Measurements from ENCODE around the gene NUP205. TPM values are rescaled to one million over a fixed set of nuclear protein-coding genes. Genes with fewer than 3 reads are reported as not detected.

NUP205 gene
- total RNA-seq, 1 experiment from 2014 or later, result 91.0 TPM

DNA sequence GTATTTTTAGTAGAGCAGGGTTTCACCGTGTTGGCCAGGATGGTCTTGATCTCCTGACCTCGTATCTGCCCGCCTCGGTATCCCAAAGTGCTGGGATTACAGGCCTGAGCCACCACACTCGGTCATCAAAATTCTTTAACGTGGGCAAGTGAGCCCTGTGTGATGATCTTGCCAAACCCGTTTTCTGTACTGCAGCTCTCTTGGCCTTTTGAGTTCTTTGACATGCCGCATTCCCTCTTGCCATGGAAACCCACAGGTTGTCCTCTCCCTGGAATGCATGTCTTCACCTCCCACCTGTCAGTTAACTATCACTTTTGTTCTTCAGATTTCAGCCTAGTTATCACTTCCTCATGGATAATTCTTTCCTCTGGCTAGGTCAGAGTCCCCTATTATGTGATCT is 5.0 kb downstream of the NUP205 start (continued):
- TF ChIP-seq POLR2AphosphoS5 (IDR thresholded peaks at IDR 0.05; ENCODE audit: low read depth, low read length), result no peak
- TF ChIP-seq EZH2 (IDR thresholded peaks at IDR 0.05), result no peak
- TF ChIP-seq, protein P1, sequence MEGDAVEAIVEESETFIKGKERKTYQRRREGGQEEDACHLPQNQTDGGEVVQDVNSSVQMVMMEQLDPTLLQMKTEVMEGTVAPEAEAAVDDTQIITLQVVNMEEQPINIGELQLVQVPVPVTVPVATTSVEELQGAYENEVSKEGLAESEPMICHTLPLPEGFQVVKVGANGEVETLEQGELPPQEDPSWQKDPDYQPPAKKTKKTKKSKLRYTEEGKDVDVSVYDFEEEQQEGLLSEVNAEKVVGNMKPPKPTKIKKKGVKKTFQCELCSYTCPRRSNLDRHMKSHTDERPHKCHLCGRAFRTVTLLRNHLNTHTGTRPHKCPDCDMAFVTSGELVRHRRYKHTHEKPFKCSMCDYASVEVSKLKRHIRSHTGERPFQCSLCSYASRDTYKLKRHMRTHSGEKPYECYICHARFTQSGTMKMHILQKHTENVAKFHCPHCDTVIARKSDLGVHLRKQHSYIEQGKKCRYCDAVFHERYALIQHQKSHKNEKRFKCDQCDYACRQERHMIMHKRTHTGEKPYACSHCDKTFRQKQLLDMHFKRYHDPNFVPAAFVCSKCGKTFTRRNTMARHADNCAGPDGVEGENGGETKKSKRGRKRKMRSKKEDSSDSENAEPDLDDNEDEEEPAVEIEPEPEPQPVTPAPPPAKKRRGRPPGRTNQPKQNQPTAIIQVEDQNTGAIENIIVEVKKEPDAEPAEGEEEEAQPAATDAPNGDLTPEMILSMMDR (IDR thresholded peaks at IDR 0.05 in 2 of 3, conservative IDR thresholded peaks at IDR 0.05 in 1 of 3; ENCODE audit: borderline replicate concordance in 1 of 3, insufficient read depth in 1 of 3, low read depth in 2 of 3, low read length in 2 of 3), result no peak

DNA sequence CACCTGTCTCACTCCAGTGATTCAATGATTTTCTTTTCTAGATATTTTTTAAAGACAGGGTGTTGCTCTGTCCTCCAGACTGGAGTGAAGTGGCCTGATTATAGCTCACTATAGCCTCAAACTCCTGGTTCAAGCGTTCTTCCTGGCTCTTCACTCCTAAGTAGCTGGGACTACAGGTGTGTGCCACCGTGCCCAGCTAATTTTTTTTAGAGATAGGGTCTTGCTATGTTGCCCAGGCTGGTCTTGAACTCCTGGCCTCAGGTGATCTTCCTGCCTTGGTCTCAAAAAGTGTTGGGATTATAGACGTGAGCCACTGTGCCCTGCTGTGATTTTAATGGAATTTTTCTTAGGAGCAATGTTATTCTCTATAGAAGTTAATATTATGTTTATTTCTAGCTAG is 14.1 kb downstream of the NUP205 start:
- Histone ChIP-seq H3K9me3 (ENCODE audit: control insufficient read depth in 1 of 2, insufficient read depth in 1 of 2, low read depth in 1 of 2, low read length in 2 of 2) (no peaks in the 10 kb centered on the region), H4K20me1 (ENCODE audit: insufficient read depth) (peaks cover 4% of the 10 kb centered on the region; the same call in 1 of the 2 replicates), H3K4me1 (ENCODE audit: control insufficient read depth in 1 of 2, insufficient read depth in 2 of 2, low read length in 2 of 2) (no peaks in the 10 kb centered on the region), H3K27me3 (ENCODE audit: insufficient read depth, low read length) (no peaks in the 10 kb centered on the region), H3K36me3 (ENCODE audit: control insufficient read depth in 1 of 2, insufficient read depth in 2 of 2, low read length in 2 of 2) (peaks cover 21 to 35% of the 10 kb centered on the region in 2 experiments), H2AFZ (ENCODE audit: low read depth, low read length, poor library complexity, severe bottlenecking) (no peak overlapping the region), H3K4me3 (replicated peaks in 1 of 2; ENCODE audit: low read depth in 1 of 2, low read length in 2 of 2) (no peak overlapping the region), H3K27ac (ENCODE audit: low read depth, low read length) (no peak overlapping the region), H3K9ac (ENCODE audit: low read length) (no peak overlapping the region), H3K79me2 (ENCODE audit: insufficient read depth, low read length) (peaks cover 64% of the 10 kb centered on the region), H3K9me2 (ENCODE audit: insufficient read depth) (no peaks in the 10 kb centered on the region), H3K4me2 (ENCODE audit: low read length) (no peak overlapping the region)
- DNase-seq (ENCODE audit: low read depth, low spot score) (no peak), ATAC-seq (no peak)
- ChIA-PET POLR2A (interaction anchor here (0.5 kb wide), 1 partner anchor 121 kb away, joined by 4 read pairs; no protein-coding TSS in a partner anchor), CTCF (interaction anchor here (1.7 kb wide), 1 partner anchor 73 kb away, joined by 3 read pairs; no protein-coding TSS in a partner anchor), RAD21 (ENCODE audit: low non-redundant PET in 1 of 2, low total read pairs in 2 of 2, uncharacterized antibody in 2 of 2, unreplicated experiment in 2 of 2) (no interaction called here)
- TF ChIP-seq, protein P2, sequence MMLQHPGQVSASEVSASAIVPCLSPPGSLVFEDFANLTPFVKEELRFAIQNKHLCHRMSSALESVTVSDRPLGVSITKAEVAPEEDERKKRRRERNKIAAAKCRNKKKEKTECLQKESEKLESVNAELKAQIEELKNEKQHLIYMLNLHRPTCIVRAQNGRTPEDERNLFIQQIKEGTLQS (IDR thresholded peaks at IDR 0.05), result no peak
- intact Hi-C loops (cut with micrococcal nuclease), result no loop called here
- no TSS peak for BruUV-seq (replicated peaks)

DNA sequence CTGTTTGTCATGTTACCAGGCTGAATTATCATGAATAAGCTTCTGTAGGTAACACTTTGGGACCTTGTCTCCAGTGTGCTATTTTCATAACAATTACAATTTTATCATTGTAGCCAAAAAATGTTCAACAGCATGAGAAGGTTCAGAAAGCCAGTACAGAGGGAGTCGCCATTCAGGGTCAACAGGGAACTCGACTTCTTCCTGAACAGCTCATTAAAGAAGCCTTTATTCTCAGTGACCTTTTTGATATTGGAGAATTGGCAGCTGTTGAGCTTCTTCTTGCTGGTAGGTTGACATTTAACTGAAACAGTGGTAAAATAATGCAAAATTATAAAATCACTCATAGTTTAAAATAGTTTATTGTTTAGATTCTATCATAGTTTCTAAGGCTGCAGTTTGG is 15.8 kb downstream of the NUP205 start:
- Histone ChIP-seq H3K79me2 (ENCODE audit: insufficient read depth, low read length) (peaks cover 48% of the 10 kb centered on the region), H3K27me3 (ENCODE audit: insufficient read depth, low read length) (no peaks in the 10 kb centered on the region), H2AFZ (ENCODE audit: low read depth, low read length, poor library complexity, severe bottlenecking) (no peak overlapping the region), H3K36me3 (ENCODE audit: control insufficient read depth in 1 of 2, insufficient read depth in 2 of 2, low read length in 2 of 2) (peaks cover 32 to 50% of the 10 kb centered on the region in 2 experiments), H3K4me3 (replicated peaks in 1 of 2; ENCODE audit: low read depth in 1 of 2, low read length in 2 of 2) (no peak overlapping the region), H4K20me1 (ENCODE audit: insufficient read depth) (peaks cover 4% of the 10 kb centered on the region; the same call in 1 of the 2 replicates), H3K9me2 (ENCODE audit: insufficient read depth) (no peaks in the 10 kb centered on the region), H3K27ac (ENCODE audit: low read depth, low read length) (no peak overlapping the region), H3K4me1 (ENCODE audit: control insufficient read depth in 1 of 2, insufficient read depth in 2 of 2, low read length in 2 of 2) (no peaks in the 10 kb centered on the region), H3K9me3 (ENCODE audit: control insufficient read depth in 1 of 2, insufficient read depth in 1 of 2, low read depth in 1 of 2, low read length in 2 of 2) (no peaks in the 10 kb centered on the region), H3K4me2 (ENCODE audit: low read length) (no peak overlapping the region), H3K9ac (ENCODE audit: low read length) (no peak overlapping the region)
- no peak for ATAC-seq
- BruUV-seq (replicated peaks), result no TSS peak
- ChIA-PET CTCF (no interaction called here), RAD21 (ENCODE audit: low non-redundant PET in 1 of 2, low total read pairs in 2 of 2, uncharacterized antibody in 2 of 2, unreplicated experiment in 2 of 2) (no interaction called here), POLR2A (no interaction called here)
- intact Hi-C loops (cut with micrococcal nuclease), result no loop called here
- DNase-seq (ENCODE audit: low read depth, low spot score), result no peak
- no peak for TF ChIP-seq SP1 (IDR thresholded peaks at IDR 0.05; ENCODE audit: low read depth)
- no peak for TF ChIP-seq POLR2A (IDR thresholded peaks at IDR 0.05; ENCODE audit: borderline replicate concordance, extremely low read depth, insufficient read depth, insufficient read length)
- no peak for TF ChIP-seq SRF (IDR thresholded peaks at IDR 0.05; ENCODE audit: low read depth)
- no peak for TF ChIP-seq EZH2phosphoT487 (IDR thresholded peaks at IDR 0.05; ENCODE audit: borderline replicate concordance)
- no peak for TF ChIP-seq POLR2AphosphoS5 (IDR thresholded peaks at IDR 0.05; ENCODE audit: low read depth, low read length)
- TF ChIP-seq, protein P3, sequence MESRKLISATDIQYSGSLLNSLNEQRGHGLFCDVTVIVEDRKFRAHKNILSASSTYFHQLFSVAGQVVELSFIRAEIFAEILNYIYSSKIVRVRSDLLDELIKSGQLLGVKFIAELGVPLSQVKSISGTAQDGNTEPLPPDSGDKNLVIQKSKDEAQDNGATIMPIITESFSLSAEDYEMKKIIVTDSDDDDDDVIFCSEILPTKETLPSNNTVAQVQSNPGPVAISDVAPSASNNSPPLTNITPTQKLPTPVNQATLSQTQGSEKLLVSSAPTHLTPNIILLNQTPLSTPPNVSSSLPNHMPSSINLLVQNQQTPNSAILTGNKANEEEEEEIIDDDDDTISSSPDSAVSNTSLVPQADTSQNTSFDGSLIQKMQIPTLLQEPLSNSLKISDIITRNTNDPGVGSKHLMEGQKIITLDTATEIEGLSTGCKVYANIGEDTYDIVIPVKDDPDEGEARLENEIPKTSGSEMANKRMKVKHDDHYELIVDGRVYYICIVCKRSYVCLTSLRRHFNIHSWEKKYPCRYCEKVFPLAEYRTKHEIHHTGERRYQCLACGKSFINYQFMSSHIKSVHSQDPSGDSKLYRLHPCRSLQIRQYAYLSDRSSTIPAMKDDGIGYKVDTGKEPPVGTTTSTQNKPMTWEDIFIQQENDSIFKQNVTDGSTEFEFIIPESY (IDR thresholded peaks at IDR 0.05; ENCODE audit: extremely low read depth, insufficient replicate concordance, low read length), result no peak
- TF ChIP-seq, protein P4, sequence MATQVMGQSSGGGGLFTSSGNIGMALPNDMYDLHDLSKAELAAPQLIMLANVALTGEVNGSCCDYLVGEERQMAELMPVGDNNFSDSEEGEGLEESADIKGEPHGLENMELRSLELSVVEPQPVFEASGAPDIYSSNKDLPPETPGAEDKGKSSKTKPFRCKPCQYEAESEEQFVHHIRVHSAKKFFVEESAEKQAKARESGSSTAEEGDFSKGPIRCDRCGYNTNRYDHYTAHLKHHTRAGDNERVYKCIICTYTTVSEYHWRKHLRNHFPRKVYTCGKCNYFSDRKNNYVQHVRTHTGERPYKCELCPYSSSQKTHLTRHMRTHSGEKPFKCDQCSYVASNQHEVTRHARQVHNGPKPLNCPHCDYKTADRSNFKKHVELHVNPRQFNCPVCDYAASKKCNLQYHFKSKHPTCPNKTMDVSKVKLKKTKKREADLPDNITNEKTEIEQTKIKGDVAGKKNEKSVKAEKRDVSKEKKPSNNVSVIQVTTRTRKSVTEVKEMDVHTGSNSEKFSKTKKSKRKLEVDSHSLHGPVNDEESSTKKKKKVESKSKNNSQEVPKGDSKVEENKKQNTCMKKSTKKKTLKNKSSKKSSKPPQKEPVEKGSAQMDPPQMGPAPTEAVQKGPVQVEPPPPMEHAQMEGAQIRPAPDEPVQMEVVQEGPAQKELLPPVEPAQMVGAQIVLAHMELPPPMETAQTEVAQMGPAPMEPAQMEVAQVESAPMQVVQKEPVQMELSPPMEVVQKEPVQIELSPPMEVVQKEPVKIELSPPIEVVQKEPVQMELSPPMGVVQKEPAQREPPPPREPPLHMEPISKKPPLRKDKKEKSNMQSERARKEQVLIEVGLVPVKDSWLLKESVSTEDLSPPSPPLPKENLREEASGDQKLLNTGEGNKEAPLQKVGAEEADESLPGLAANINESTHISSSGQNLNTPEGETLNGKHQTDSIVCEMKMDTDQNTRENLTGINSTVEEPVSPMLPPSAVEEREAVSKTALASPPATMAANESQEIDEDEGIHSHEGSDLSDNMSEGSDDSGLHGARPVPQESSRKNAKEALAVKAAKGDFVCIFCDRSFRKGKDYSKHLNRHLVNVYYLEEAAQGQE (IDR thresholded peaks at IDR 0.05; ENCODE audit: low read depth), result no peak
